Measurements from ENCODE around the gene RAB15. TPM values are rescaled to one million over a fixed set of nuclear protein-coding genes. Genes with fewer than 3 reads are reported as not detected.

RAB15 gene
- total and polyA plus RNA-seq, 2 of the 8 experiments (the other 6 are each of a cell fraction or from before 2014, with no cell fraction given) = 38.8 to 58.1 TPM

DNA sequence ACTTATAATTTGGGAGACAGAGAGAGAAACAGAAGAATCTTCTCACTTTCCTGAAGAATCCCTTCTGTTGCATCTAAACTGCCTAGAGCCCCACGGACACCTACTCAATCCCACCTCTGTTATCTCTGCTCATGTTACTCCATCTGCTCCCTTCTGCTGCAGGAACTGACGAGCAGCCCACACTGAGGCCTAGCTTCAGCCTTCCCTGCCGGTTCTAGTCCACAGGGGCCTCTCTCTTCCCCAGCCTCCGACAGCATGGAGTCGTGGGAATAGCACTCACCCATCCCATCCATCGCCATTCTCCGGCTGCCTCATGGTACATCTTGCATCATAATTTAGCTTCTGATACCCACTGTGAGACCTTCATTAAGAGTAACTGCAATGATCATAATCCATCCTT is 4.0 kb downstream of the RAB15 start:
- FAIRE-seq (no peak), DNase-seq (ENCODE audit: low read depth in 1 of 2, low spot score in 2 of 2) (no peak)
- H2BK15ac ChIP-seq (ENCODE audit: low read length) = no peak overlapping the region
- peaks cover 0 to 20% (median 8%) of the 10 kb centered on the region in 4 experiments; a peak in 4 of 7 replicates for H3K27me3 ChIP-seq (replicated peaks in 1 of 4; ENCODE audit: control insufficient read depth in 3 of 4, extremely low read depth in 1 of 4, insufficient read depth in 3 of 4, low read length in 3 of 4)
- H3K9ac ChIP-seq (replicated peaks in 1 of 4; ENCODE audit: extremely low read depth in 1 of 4, low read depth in 3 of 4, low read length in 3 of 4) = no peak overlapping the region
- no peak overlapping the region for H3K56ac ChIP-seq (replicated peaks; ENCODE audit: insufficient read length, low read depth, low read length)
- peaks cover 8% of the 10 kb centered on the region for H3K79me1 ChIP-seq (ENCODE audit: low read depth, low read length)
- H4K8ac ChIP-seq (ENCODE audit: extremely low read depth, insufficient read depth, low read length) = no peak overlapping the region
- peaks cover 0 to 2% of the 10 kb centered on the region in 2 experiments for H4K20me1 ChIP-seq (replicated peaks in 1 of 2; ENCODE audit: control insufficient read depth in 1 of 2, insufficient read depth in 2 of 2, low read length in 2 of 2)
- no peak overlapping the region for H3K27ac ChIP-seq (ENCODE audit: low read depth, low read length)
- peak overlapping the region; percentile 33 to 85; a peak in 2 of 4 replicates for H3K4me2 ChIP-seq (ENCODE audit: insufficient read depth in 1 of 2, low read depth in 2 of 2, low read length in 2 of 2)
- H4K5ac ChIP-seq (ENCODE audit: insufficient read length, low read depth, low read length) = no peak overlapping the region
- H2AK5ac ChIP-seq (ENCODE audit: low read depth, low read length) = peak overlapping the region; percentile 25; the same call in 1 of the 2 replicates
- no peak overlapping the region; the same call in 1 of the 2 replicates for H2BK20ac ChIP-seq (ENCODE audit: low read length)
- no peak overlapping the region for H2BK120ac ChIP-seq (replicated peaks; ENCODE audit: low read depth, low read length)
- no peak overlapping the region for H3K23ac ChIP-seq (ENCODE audit: insufficient read length)
- H3K4me3 ChIP-seq (ENCODE audit: extremely low read depth in 1 of 4, insufficient read depth in 2 of 4, low read depth in 3 of 4, low read length in 4 of 4) = no peak overlapping the region
- H3K9me3 ChIP-seq (ENCODE audit: insufficient read depth in 2 of 2, low read depth in 1 of 2, low read length in 1 of 2) = no peaks in the 10 kb centered on the region
- H3K23me2 ChIP-seq (ENCODE audit: low read depth, low read length) = no peaks in the 10 kb centered on the region; the same call in 1 of the 2 replicates
- H3K4me1 ChIP-seq (replicated peaks in 1 of 4; ENCODE audit: control insufficient read depth in 3 of 4, insufficient read depth in 4 of 4, low read length in 3 of 4) = peaks cover 0 to 27% (median 16%) of the 10 kb centered on the region in 4 experiments; a peak in 6 of 7 replicates
- peak overlapping the region; percentile 36 for H4K91ac ChIP-seq (replicated peaks; ENCODE audit: insufficient read length, low read length)
- H3K14ac ChIP-seq (ENCODE audit: insufficient read length) = no peak overlapping the region
- POLR2A ChIA-PET (ENCODE audit: partially characterized antibody) = interaction anchor here (0.6 to 2.1 kb wide), 4 partner anchors 18 to 53 kb away, joined by 3 to 6 read pairs (median 4); partner anchors contain the start of gene CHURC1
- 0 out of 2 replicates have a peak overlapping the region, but pooled peaks have one; percentile 17 for H3K18ac ChIP-seq (ENCODE audit: extremely low read depth, low read length)
- CTCF ChIA-PET (ENCODE audit: partially characterized antibody) = interaction anchor here (0.8 to 4.1 kb wide), 4 partner anchors 10 to 473 kb away, joined by 3 to 45 read pairs (median 12); no protein-coding TSS in a partner anchor
- H2BK5ac ChIP-seq (ENCODE audit: low read depth, low read length) = peak overlapping the region; percentile 61; the same call in 1 of the 2 replicates
- TF ChIP-seq ASH2L (IDR thresholded peaks at IDR 0.05; ENCODE audit: low read length) = no peak
- TF ChIP-seq EP300 (IDR thresholded peaks at IDR 0.05; ENCODE audit: borderline replicate concordance in 1 of 2, low read depth in 2 of 2, low read length in 2 of 2) = no peak
- no peak for TF ChIP-seq CTCF (IDR thresholded peaks at IDR 0.05; ENCODE audit: control extremely low read depth in 1 of 3, insufficient read depth in 1 of 3, low read depth in 1 of 3, low read length in 3 of 3)
- TF ChIP-seq SAP30 (IDR thresholded peaks at IDR 0.05; ENCODE audit: insufficient read depth, insufficient replicate concordance, low read length) = no peak
- TF ChIP-seq RXRA (IDR thresholded peaks at IDR 0.05; ENCODE audit: insufficient read depth, low read depth, low read length) = no peak
- H3K36me3 ChIP-seq (ENCODE audit: control insufficient read depth in 2 of 4, insufficient read depth in 4 of 4, low read length in 3 of 4) = no peaks in the 10 kb centered on the region
- 79% methylated on average over 7 of the region's 7 CpGs; no CpG with 5 or more reads in 1 of the 2 experiments for WGBS, 2 experiments (ENCODE audit: extremely low coverage in 1 of 2, insufficient coverage in 1 of 2, insufficient read length in 1 of 2, insufficient replicate concordance in 2 of 2, low coverage in 1 of 2, low lambda C conversion rate in 2 of 2, missing lambda C conversion rate in 1 of 2)
- H3K4ac ChIP-seq (replicated peaks; ENCODE audit: insufficient read length, low read depth, low read length) = no peak overlapping the region
- peak overlapping the region; percentile 95; the same call in 1 of the 2 replicates for H2BK12ac ChIP-seq (ENCODE audit: low read depth, low read length)
- peaks cover 0 to 12% of the 10 kb centered on the region in 2 experiments; a peak in 1 of 4 replicates for H3K79me2 ChIP-seq (ENCODE audit: control insufficient read depth in 1 of 2, insufficient read depth in 2 of 2, low read length in 2 of 2)
- no peak overlapping the region for H2AFZ ChIP-seq (ENCODE audit: low read length)

All from H1 (cell line).